ENCODE data around the gene ARMC2.
"Not testable (repeated sequence)": the region's sequence is repeated elsewhere in the genome, so short reads cannot be mapped to it uniquely, and the experiment has no call there.

Gene ARMC2

DNA sequence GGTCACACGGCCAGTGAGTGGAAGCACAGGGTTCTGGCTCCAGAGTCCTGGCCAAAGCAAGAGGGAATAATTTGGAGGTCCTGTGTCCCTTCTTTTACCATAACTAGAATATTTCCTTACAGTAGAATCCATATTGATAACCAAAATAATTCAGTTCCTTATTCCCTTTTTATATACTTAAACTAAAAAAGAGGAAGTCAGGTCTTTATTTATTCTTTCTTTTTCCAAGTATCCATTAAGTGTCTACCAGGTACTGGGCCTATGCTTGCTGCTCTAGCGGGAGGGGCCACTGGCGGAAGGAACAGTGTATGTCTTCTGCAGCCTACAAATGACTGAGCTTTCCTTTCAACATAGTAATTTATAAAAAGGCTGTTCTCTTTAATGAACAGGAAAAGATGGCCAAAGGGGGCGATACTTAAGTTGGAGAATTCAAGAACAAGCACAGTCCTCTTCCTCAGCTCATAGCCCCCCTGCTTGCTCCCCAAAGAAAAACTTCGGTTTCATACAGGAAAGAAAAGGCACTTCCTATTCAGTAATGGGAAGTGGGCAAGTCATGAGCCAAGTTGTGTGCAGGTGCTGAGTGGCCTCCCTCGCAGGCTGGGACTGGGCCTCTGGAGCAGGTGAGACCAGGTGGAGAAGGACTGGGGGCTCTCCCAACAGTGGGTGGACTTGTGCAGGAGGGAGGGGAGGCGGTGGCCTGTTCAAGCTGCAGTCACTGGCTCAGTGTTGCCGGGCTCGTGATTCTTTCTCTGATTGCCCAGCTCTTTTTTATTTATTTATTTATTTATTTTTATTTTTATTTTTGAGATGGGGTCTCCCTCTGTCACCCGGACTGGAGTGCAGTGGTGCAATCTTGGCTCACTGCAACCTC, 110.9 kb downstream of the ARMC2 start:
- DNase-seq: no peak

GRCh38 chr6:108959972-108960582, 111.9 kb downstream of the ARMC2 start:
- DNase-seq: no peak

DNA sequence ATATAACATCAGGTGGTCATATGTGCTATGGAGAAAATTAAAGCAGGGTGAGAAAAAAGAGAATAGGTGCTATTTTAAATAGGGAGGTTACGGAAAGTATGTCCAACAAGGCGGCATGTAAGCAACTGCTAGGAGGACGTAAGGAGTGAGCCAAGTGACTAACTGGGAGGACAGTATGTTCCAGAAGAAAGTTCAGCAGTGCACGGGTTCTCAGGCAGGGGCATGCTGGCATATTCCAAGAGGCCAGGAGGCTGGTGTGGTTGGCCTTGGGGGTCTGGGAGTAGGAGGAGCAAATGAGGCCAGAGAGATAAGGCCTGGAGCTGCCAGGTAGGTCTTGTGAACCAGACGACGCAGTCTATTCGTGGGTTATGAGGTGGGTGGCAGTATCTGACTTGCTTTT, 112.4 kb downstream of the ARMC2 start:
- DNase-seq: no peak

DNA sequence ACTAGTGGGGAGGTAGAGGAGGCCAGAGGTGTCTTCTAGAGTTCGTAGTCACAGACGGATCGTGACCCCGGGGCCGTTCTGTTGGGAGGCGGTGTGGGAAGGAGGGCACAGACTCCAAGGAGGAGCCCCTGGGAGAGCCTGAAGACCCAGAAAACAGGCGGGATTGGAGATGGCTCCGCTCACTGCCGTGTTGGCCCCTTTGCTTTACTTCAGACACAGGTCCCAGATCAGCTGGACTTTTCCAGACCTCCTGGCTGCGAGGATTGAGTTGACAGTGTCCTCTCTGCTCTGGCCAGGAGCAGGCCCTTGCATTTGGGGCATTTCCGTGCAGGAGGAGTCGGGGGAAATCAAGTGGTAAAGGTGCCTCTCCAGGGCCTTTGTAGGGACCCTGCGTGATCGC, 112.9 kb downstream of the ARMC2 start:
- DNase-seq: no peak

- DNase-seq: no peak
Observed at GRCh38 chr6:108961985-108962384, 113.8 kb downstream of the ARMC2 start.

DNA sequence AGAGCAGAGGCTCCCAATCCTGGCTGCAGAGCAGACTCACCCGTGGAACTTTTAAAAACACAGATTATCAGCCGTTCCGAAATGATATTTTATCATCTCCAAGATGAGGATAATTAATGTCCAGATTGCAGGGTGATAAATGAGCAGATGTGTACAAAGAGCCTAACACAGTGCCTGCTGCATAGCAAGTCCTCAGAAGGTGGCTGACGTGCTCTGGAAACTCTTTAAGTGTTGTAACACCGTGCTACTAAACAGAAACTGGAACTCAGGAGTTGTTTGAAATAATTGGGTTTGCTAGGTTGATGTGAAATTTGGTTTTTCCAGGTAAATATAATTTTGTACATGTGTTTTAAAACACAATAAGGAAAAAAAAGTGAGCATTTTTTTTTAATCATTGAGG, 118.0 kb downstream of the ARMC2 start:
- no peak for DNase-seq

DNA sequence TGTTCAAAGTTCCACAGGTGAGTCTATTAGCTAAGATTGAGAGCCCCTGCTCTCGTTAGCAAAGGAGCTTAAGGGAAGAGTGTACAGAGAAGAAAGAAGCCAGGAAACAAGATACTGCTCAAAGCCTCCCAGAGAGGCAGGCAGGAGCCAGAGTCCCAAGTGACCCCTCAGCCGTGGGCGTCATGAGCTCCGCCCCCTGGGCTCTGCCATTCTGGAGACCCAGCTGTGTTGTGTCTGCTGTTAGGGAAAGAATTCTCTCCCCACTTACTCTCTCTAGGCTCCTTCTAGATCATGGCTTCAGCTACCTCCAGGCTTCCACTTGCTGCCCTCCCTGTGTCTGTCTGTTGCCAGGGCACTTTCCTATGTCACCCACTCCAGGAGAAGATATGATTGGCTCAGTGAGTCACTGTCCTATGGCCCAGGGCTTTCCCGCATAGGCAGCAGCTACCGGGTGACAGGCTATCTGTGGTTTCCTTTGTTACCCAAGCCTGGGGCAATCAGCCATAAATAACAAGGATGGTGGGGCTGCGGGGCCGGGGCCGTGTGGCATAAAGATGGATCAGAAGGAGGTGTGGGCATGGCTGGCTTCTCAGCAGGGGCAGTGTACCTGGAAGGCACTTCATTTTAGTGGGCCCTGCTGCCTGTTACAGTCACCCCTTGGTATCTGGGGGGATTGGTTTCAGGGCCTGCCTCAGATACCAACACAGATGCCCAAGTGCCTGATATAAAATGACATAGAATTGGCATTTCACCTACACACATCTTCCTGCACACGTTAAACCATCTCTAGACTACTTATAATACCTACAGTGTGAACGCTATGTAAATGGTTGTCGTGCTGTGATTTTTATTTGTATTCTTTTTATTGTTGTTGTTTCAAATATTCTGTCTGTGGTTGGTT, 118.9 kb downstream of the ARMC2 start:
- DNase-seq: peak in 1 of 2 experiments; percentile 25

GRCh38 chr6:108968325-108969316, 120.4 kb downstream of the ARMC2 start:
- DNase-seq: no peak

- DNase-seq: no peak
Observed at GRCh38 chr6:108969776-108970175, 121.6 kb downstream of the ARMC2 start.

DNA sequence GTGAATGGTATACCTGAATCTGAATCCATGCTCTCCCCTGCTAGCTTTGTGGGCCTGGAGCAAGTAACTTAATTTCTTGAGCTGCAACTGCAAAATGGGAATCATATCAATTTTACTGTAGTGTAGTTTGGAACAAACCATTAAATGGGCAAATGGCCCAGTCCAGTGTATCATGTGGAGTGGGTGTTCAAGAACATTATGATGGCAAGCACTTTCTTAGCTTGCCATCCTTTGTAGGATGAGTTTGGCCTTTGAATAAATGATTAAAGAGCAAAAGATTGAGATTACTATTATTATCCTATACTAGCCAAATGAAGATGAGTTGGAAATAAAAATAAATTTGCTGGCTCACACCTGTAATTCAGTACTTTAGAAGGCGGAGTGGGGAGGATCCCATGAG, 126.0 kb downstream of the ARMC2 start:
- DNase-seq: no peak

GRCh38 chr6:108978638-108979037, 130.4 kb downstream of the ARMC2 start:
- not testable (repeated sequence) for DNase-seq

- no peak for DNase-seq
Observed at GRCh38 chr6:108982154-108983113, 134.2 kb downstream of the ARMC2 start.

- no peak for DNase-seq
Observed at GRCh38 chr6:108983151-108983550, 134.9 kb downstream of the ARMC2 start.

GRCh38 chr6:108985301-108985700, 137.1 kb downstream of the ARMC2 start:
- no peak for DNase-seq

GRCh38 chr6:108987156-108987555, 138.9 kb downstream of the ARMC2 start:
- no peak for DNase-seq

GRCh38 chr6:108988296-108988695, 140.1 kb downstream of the ARMC2 start:
- no peak for DNase-seq

DNA sequence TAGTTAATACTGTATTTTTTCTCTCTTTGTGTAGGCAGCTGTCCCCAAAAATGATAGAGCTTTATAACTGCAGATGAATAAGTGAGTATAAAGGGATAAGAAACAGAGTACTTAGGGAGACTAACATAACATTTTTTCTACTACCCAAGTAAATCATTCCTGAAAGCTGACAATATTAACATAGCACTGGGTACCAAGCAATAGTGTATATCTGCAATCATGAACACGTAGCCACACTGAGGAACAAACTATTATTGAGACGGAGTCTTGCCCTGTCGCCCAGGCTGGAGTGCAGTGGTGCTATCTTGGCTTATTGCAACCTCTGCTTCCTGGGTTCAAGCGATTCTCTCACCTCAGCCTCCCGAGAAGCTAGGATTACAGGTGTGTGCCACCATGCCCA, 140.5 kb downstream of the ARMC2 start:
- no peak for DNase-seq

GRCh38 chr6:108989700-108990099, 141.5 kb downstream of the ARMC2 start:
- DNase-seq: no peak

DNA sequence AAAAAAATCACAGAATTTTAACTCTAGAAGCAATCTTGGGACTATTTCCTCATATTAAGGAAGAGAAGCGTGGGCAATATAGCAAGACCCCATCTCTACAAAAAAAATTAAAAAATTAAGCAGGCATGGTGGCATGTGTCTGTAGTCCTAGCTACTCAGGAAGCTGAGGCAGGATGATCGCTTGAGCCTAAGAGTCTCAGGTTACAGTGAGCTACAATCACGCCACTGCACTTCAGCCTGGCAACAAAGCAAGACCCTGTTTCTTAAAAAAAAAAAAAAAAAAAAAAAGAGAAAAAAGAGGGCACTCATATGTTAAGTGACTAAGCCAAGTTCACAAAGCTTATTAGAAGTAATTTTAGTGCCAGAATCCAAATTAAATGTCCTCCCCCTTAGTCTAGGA, 145.7 kb downstream of the ARMC2 start:
- no peak for DNase-seq

DNA sequence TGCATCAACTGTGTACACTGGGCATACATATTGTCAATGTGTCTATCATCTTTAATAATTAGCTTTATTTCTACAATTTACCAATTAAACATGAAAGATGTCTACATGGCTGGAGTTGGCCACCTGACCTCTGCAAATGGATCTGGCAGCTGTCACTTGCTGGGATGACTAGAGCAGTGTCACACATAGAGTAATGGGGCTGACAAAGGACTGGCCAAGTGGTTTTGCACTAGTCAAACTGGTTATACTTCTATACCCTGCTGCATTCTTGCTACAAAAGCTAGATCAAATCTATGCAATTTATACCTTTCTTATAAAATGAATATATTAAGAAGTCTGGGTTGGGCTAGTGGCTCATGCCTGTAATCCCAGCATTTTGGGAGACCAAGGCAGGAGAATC, 147.1 kb downstream of the ARMC2 start:
- DNase-seq: no peak

- DNase-seq: no peak
Observed at GRCh38 chr6:108996208-108996607, 148.0 kb downstream of the ARMC2 start.
